GM12891 (cell line): ENCODE data around the gene NRG2.

Experiments used
- PAX5 ChIP-seq: IDR thresholded peaks from 2 replicates; pipeline ENCODE4 v1.6.1; 2011; ENCODE audit warnings: low read length, moderate library complexity, mild to moderate bottlenecking; ENCODE audit not compliant: insufficient read depth, severe bottlenecking
- POLR2A ChIP-seq: IDR thresholded peaks from 2 replicates; pipeline ENCODE4 v1.6.1; 2011; ENCODE audit warnings: low read depth, low read length, control low read depth
- POLR2AphosphoS5 ChIP-seq: IDR thresholded peaks from 2 replicates; pipeline ENCODE4 v1.6.1; 2011; ENCODE audit warnings: low read depth, low read length, control low read depth
- POU2F2 ChIP-seq: IDR thresholded peaks from 2 replicates; pipeline ENCODE4 v1.6.1; 2011; ENCODE audit warnings: low read depth, mild to moderate bottlenecking, control low read depth, low read length, moderate library complexity
- SPI1 ChIP-seq: IDR thresholded peaks from 2 replicates; pipeline ENCODE4 v1.6.1; 2011; ENCODE audit warnings: low read depth, low read length, control low read depth
- TAF1 ChIP-seq: IDR thresholded peaks from 2 replicates; pipeline ENCODE4 v1.6.1; 2011; ENCODE audit warnings: low read depth, low read length, control low read depth

GRCh38 chr5:139852696-139853095 lies 190.4 kb downstream of the NRG2 start:
- no peak for TF ChIP-seq POLR2AphosphoS5
- no peak for TF ChIP-seq TAF1
- no peak for TF ChIP-seq POLR2A
- no peak for TF ChIP-seq POU2F2
- no peak for TF ChIP-seq PAX5
- no peak for TF ChIP-seq SPI1
